Neural progenitor cell (in vitro differentiated cells): ENCODE data around the gene KRTAP10-4.

Experiments used
- CTCF ChIP-seq: fragments of 200-600 bp; sonication (generic); IDR thresholded peaks from 2 replicates; pipeline ENCODE4 v1.5.1; 2017; ENCODE audit warnings: antibody characterized with exemption, mild to moderate bottlenecking
- EZH2 ChIP-seq: fragments of 200-600 bp; sonication (generic); IDR thresholded peaks from 2 replicates; pipeline ENCODE4 v1.6.1; 2017; ENCODE audit warnings: antibody characterized with exemption, mild to moderate bottlenecking, moderate library complexity

GRCh38 chr21:44615911-44616590, 42.5 kb downstream of the KRTAP10-4 start:
- TF ChIP-seq CTCF (no peak), EZH2 (no peak)
